SK-N-SH treated with all-trans-retinoic acid at 6 μM for 48 hours (cell line): Measurements from ENCODE around the gene FNDC3B.

Experiments
- ATAC-seq: fragments of 200-7000 bp; cut with Tn5 transposase; 3 replicates; pipeline ENCODE4 v1.9.1; 2020; ENCODE audit warnings: mild to moderate bottlenecking, moderate library complexity
- ARNTL ChIP-seq: fragments of 450-650 bp; formaldehyde crosslinking; IDR thresholded peaks from 2 replicates; pipeline ENCODE4 v1.5.0; 2020; ENCODE audit warnings: low read depth, mild to moderate bottlenecking, moderate library complexity, borderline replicate concordance
- BACH2 ChIP-seq: fragments of 250-450 bp; sonication (Bioruptor Pico); IDR thresholded peaks from 2 replicates; pipeline ENCODE4 v1.9.0; 2021; ENCODE audit warnings: mild to moderate bottlenecking, borderline replicate concordance
- CREB5 ChIP-seq: fragments of 250-450 bp; sonication (Bioruptor Pico); IDR thresholded peaks from 2 replicates; pipeline ENCODE4 v1.5.1; 2020; ENCODE audit warnings: low read depth, mild to moderate bottlenecking, moderate library complexity
- CSDC2 ChIP-seq: fragments of 250-450 bp; sonication (Bioruptor Pico); IDR thresholded peaks from 2 replicates; pipeline ENCODE4 v1.5.0; 2020; ENCODE audit warnings: mild to moderate bottlenecking, moderate library complexity
- ESRRG ChIP-seq: fragments of 250-450 bp; sonication (Bioruptor Pico); IDR thresholded peaks from 2 replicates; pipeline ENCODE4 v1.6.1; 2021; ENCODE audit warnings: mild to moderate bottlenecking
- GLIS3 ChIP-seq: fragments of 250-450 bp; sonication (Bioruptor Pico); IDR thresholded peaks from 2 replicates; pipeline ENCODE4 v1.5.0; 2020; ENCODE audit warnings: mild to moderate bottlenecking, moderate library complexity
- ISL1 ChIP-seq: fragments of 250-450 bp; sonication (Bioruptor Pico); IDR thresholded peaks from 2 replicates; pipeline ENCODE4 v2.1.2; 2022; ENCODE audit warnings: mild to moderate bottlenecking, moderate library complexity
- OSR1 ChIP-seq: fragments of 250-450 bp; sonication (Bioruptor Pico); IDR thresholded peaks from 2 replicates; pipeline ENCODE4 v1.8.0; 2022; ENCODE audit warnings: moderate library complexity, mild to moderate bottlenecking, inconsistent platforms
- POU6F1 ChIP-seq: fragments of 250-450 bp; sonication (Bioruptor Pico); IDR thresholded peaks from 2 replicates; pipeline ENCODE4 v1.8.0; 2021; ENCODE audit warnings: low read depth, mild to moderate bottlenecking, moderate library complexity, borderline replicate concordance
- PPARA ChIP-seq: fragments of 250-450 bp; sonication (Bioruptor Pico); IDR thresholded peaks from 2 replicates; pipeline ENCODE4 v1.5.0; 2020; ENCODE audit warnings: mild to moderate bottlenecking, borderline replicate concordance
- SNAI2 ChIP-seq: fragments of 250-450 bp; sonication (Bioruptor Pico); IDR thresholded peaks from 2 replicates; pipeline ENCODE4 v1.5.0; 2020; ENCODE audit warnings: mild to moderate bottlenecking, moderate library complexity
- TCF4 ChIP-seq: fragments of 250-450 bp; sonication (Bioruptor Pico); IDR thresholded peaks from 2 replicates; pipeline ENCODE4 v1.8.0; 2021; ENCODE audit warnings: mild to moderate bottlenecking, moderate library complexity, borderline replicate concordance
- TSHZ2 ChIP-seq: fragments of 250-450 bp; sonication (Bioruptor Pico); IDR thresholded peaks from 2 replicates; pipeline ENCODE4 v1.5.0; 2020; ENCODE audit warnings: mild to moderate bottlenecking, moderate library complexity
- ZC3H10 ChIP-seq: fragments of 250-450 bp; sonication (Bioruptor Pico); IDR thresholded peaks from 2 replicates; pipeline ENCODE4 v1.5.1; 2021; ENCODE audit warnings: mild to moderate bottlenecking, moderate library complexity
- ZFP3 ChIP-seq: fragments of 250-450 bp; sonication (Bioruptor Pico); IDR thresholded peaks from 2 replicates; pipeline ENCODE4 v1.5.0; 2020; ENCODE audit warnings: mild to moderate bottlenecking, moderate library complexity
- ZFP30 ChIP-seq: fragments of 450-650 bp; formaldehyde crosslinking; IDR thresholded peaks from 2 replicates; pipeline ENCODE4 v1.5.0; 2022; ENCODE audit warnings: mild to moderate bottlenecking, moderate library complexity
- ZNF565 ChIP-seq: fragments of 450-650 bp; formaldehyde crosslinking; conservative IDR thresholded peaks from 2 replicates; pipeline ENCODE4 v1.5.0; 2020; ENCODE audit warnings: low read depth, mild to moderate bottlenecking, moderate library complexity
- ZNF70 ChIP-seq: fragments of 450-650 bp; formaldehyde crosslinking; IDR thresholded peaks from 2 replicates; pipeline ENCODE4 v1.5.0; 2020; ENCODE audit warnings: mild to moderate bottlenecking, moderate library complexity
- TF ChIP-seq, protein P1 (sequence below): fragments of 250-450 bp; sonication (Bioruptor Pico); IDR thresholded peaks from 2 replicates; pipeline ENCODE4 v1.8.0; 2020; ENCODE audit warnings: mild to moderate bottlenecking, moderate library complexity, borderline replicate concordance
- TF ChIP-seq, protein P2 (sequence below): fragments of 250-450 bp; sonication (Bioruptor Pico); IDR thresholded peaks from 2 replicates; pipeline ENCODE4 v1.5.1; 2021; ENCODE audit warnings: mild to moderate bottlenecking, moderate library complexity

FNDC3B gene

GRCh38 chr3:172332256-172333041 lies 293.1 kb downstream of the FNDC3B start:
- ATAC-seq, result peak; percentile 97
- TF ChIP-seq ZNF565 (no peak), ISL1 (CRISPR knock-in tag) (no peak)

DNA sequence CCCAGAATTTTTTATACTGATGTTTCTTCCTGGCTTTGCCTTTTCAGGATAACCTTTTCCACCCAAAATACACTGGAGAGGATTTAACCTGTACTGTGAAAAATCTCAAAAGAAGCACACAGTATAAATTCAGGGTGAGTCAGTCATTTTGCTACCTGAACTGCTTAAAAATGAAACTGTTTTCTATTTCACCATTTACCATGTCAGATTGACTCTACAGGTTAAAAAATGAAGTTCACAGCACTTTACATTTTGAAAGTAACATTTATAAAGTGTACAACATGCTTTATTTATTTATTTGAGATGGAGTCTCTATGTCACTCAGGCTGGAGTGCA lies 293.6 kb downstream of the FNDC3B start:
- no peak for ATAC-seq
- no peak for TF ChIP-seq ARNTL
- TF ChIP-seq ESRRG, result no peak
- TF ChIP-seq CSDC2 (CRISPR knock-in tag), result no peak
- no peak for TF ChIP-seq TCF4 (CRISPR knock-in tag)
- TF ChIP-seq TSHZ2 (CRISPR knock-in tag), result no peak
- TF ChIP-seq POU6F1 (CRISPR knock-in tag), result no peak
- no peak for TF ChIP-seq ZC3H10
- TF ChIP-seq ISL1 (CRISPR knock-in tag), result no peak
- no peak for TF ChIP-seq SNAI2
- no peak for TF ChIP-seq OSR1
- TF ChIP-seq GLIS3, result no peak
- TF ChIP-seq, protein P1, sequence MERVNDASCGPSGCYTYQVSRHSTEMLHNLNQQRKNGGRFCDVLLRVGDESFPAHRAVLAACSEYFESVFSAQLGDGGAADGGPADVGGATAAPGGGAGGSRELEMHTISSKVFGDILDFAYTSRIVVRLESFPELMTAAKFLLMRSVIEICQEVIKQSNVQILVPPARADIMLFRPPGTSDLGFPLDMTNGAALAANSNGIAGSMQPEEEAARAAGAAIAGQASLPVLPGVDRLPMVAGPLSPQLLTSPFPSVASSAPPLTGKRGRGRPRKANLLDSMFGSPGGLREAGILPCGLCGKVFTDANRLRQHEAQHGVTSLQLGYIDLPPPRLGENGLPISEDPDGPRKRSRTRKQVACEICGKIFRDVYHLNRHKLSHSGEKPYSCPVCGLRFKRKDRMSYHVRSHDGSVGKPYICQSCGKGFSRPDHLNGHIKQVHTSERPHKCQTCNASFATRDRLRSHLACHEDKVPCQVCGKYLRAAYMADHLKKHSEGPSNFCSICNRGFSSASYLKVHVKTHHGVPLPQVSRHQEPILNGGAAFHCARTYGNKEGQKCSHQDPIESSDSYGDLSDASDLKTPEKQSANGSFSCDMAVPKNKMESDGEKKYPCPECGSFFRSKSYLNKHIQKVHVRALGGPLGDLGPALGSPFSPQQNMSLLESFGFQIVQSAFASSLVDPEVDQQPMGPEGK (CRISPR knock-in tag), result no peak
- TF ChIP-seq, protein P2, sequence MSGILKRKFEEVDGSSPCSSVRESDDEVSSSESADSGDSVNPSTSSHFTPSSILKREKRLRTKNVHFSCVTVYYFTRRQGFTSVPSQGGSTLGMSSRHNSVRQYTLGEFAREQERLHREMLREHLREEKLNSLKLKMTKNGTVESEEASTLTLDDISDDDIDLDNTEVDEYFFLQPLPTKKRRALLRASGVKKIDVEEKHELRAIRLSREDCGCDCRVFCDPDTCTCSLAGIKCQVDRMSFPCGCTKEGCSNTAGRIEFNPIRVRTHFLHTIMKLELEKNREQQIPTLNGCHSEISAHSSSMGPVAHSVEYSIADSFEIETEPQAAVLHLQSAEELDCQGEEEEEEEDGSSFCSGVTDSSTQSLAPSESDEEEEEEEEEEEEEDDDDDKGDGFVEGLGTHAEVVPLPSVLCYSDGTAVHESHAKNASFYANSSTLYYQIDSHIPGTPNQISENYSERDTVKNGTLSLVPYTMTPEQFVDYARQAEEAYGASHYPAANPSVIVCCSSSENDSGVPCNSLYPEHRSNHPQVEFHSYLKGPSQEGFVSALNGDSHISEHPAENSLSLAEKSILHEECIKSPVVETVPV (CRISPR knock-in tag), result no peak

- TF ChIP-seq CSDC2 (CRISPR knock-in tag), result no peak
- TF ChIP-seq ZFP30, result no peak
- TF ChIP-seq ZNF70 (CRISPR knock-in tag), result no peak
- no peak for TF ChIP-seq ESRRG
- no peak for TF ChIP-seq OSR1
- TF ChIP-seq SNAI2, result no peak
- ATAC-seq, result no peak
These were observed 294.5 kb downstream of the FNDC3B start for GRCh38 chr3:172333692-172334457.

GRCh38 chr3:172334671-172335207 lies 295.4 kb downstream of the FNDC3B start:
- no peak for ATAC-seq
- TF ChIP-seq ZFP30 (no peak), PPARA (CRISPR knock-in tag) (no peak), OSR1 (no peak), BACH2 (no peak), SNAI2 (no peak), POU6F1 (CRISPR knock-in tag) (no peak), TSHZ2 (CRISPR knock-in tag) (no peak), ZFP3 (CRISPR knock-in tag) (no peak), ISL1 (CRISPR knock-in tag) (no peak), CREB5 (CRISPR knock-in tag) (no peak)
